Fibroblast of upper back skin (primary cell): ENCODE results near the gene BID.
A peak's percentile ranks its signal among the peaks of the same experiment; 100 is the strongest.

Experiments
- DNase-seq: peaks from one replicate; pipeline ENCODE4 v3.0.0-alpha.2; 2013

Gene BID

GRCh38 chr22:17802822-17803221, 28.6 kb upstream of the BID start:
- no peak for DNase-seq

- DNase-seq: no peak
Measured at GRCh38 chr22:17802411-17802810, 28.1 kb upstream of the BID start.

GRCh38 chr22:17797721-17798559, 23.7 kb upstream of the BID start:
- no peak for DNase-seq

GRCh38 chr22:17796695-17797094, 22.4 kb upstream of the BID start:
- no peak for DNase-seq

GRCh38 chr22:17795661-17796548, 21.6 kb upstream of the BID start:
- no peak for DNase-seq

- no peak for DNase-seq
Measured at GRCh38 chr22:17794726-17795542, 20.7 kb upstream of the BID start.

GRCh38 chr22:17792854-17793434, 18.7 kb upstream of the BID start:
- no peak for DNase-seq

GRCh38 chr22:17792299-17792698, 18.0 kb upstream of the BID start:
- DNase-seq: no peak

GRCh38 chr22:17791196-17791595, 16.9 kb upstream of the BID start:
- DNase-seq: no peak

- DNase-seq: no peak
Measured at GRCh38 chr22:17789379-17790200, 15.3 kb upstream of the BID start.

GRCh38 chr22:17788528-17789378, 14.5 kb upstream of the BID start:
- DNase-seq: no peak

GRCh38 chr22:17787716-17788330, 13.6 kb upstream of the BID start:
- no peak for DNase-seq

- DNase-seq: no peak
Measured at GRCh38 chr22:17787241-17787640, 13.0 kb upstream of the BID start.

- DNase-seq: no peak
Measured at GRCh38 chr22:17786435-17787161, 12.3 kb upstream of the BID start.

GRCh38 chr22:17785185-17786184, 11.2 kb upstream of the BID start:
- peak; percentile 32 for DNase-seq

- DNase-seq: no peak
Measured at GRCh38 chr22:17784776-17785175, 10.5 kb upstream of the BID start.

- DNase-seq: no peak
Measured at GRCh38 chr22:17783773-17784480, 9.7 kb upstream of the BID start.

- no peak for DNase-seq
Measured at GRCh38 chr22:17783312-17783711, 9.0 kb upstream of the BID start.
